ENCODE data around the gene AFDN.

The AFDN gene

GRCh38 chr6:168007592-168008338 is 181.1 kb downstream of the AFDN start:
- DNase-seq, result no peak

- DNase-seq, result no peak
These were observed 182.6 kb downstream of the AFDN start for GRCh38 chr6:168009331-168009730.

- no peak for DNase-seq
These were observed 184.6 kb downstream of the AFDN start for GRCh38 chr6:168011291-168011690.

DNA sequence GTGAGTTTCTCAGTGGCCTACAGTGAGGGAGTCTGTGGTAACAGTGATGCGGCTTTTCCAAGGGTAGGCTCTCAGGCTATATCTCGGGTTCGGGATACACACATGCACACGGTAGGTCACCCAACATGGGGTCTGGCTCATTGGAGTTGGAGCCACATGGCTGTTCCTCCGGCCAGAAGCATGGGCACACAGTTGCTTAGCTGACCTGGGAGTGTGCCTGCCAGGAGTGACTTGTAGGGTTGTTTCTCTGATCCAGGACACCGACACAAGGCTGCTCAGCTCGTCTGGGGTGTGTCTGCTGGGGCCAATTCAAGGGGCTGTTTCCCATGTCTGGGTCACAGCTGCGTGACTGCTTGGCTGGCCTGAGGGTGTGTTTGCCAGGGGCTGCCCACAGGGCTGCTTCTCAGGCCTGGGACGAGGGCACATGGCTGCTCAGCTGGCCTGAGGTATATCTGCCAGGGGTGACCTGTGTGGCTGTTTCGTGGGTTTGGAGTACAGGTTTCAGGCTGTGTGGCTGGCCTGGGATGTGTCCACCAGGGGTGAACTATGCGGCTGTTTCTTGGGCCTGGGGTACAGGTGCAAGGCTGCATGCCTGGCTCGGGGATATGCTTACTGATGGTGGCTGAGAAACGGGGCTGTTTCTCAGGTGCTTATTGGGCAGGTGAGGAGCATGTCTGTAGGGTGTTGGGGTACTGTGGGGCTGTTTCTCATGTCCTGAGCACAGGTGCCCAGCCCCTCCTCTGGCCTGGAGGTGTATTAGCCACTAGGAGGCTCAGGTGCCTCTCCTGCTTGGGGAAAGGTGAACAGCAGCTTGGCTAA is 185.9 kb downstream of the AFDN start:
- no peak for DNase-seq

GRCh38 chr6:168013250-168013915 is 186.7 kb downstream of the AFDN start:
- DNase-seq, result no peak

DNA sequence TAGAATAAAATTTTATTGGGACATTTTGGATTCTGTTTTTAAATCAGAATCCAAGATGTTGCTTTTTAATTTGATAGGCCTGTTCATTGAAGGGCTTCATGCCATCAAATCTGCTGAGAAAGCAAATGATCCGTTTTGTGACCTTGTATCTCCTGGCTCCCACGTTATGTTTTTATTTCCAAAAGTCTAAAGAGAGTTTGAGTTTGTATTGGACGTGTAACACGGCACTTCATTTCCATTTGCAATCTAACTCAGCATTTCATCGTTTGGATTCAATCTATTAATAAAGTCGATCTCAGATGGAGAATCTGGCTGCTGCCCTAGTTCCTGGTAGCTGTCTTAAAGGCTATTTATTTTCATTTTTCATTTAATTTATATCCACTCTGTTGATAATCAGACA is 187.7 kb downstream of the AFDN start:
- no peak for DNase-seq

GRCh38 chr6:168015009-168015408 is 188.3 kb downstream of the AFDN start:
- no peak for DNase-seq

- no peak for DNase-seq
These were observed 188.9 kb downstream of the AFDN start for GRCh38 chr6:168015482-168016175.

- no peak for DNase-seq
These were observed 189.5 kb downstream of the AFDN start for GRCh38 chr6:168016176-168016620.

- no peak for DNase-seq
These were observed 190.2 kb downstream of the AFDN start for GRCh38 chr6:168016721-168017525.

- no peak for DNase-seq
These were observed 190.9 kb downstream of the AFDN start for GRCh38 chr6:168017629-168018028.

- no peak for DNase-seq
These were observed 192.0 kb downstream of the AFDN start for GRCh38 chr6:168018664-168019063.

- no peak for DNase-seq
These were observed 193.5 kb downstream of the AFDN start for GRCh38 chr6:168020242-168020641.

DNA sequence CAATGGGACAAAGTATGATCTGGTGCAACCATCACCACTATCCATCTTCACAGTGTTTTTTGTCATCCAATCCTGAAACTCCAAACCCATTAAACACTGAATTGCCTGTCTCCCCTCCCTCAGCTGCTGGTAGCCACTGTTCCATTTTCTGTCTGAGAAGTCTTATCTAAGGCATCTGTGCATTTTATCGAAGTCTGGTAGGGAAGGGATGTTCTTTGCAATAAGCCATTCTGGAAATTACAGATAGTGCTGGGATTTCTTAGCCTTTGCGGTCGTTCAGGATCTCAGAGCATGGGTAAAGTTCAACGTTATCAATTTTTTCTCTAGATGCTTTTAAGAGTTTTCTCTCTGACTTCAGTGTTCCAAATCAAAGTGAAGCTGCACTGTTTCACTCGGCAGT is 194.9 kb downstream of the AFDN start:
- no peak for DNase-seq

All from stimulated activated CD4-positive, alpha-beta T cell treated with anti-CD3 and anti-CD28 coated beads, Interleukin-15, amount 100 ng/mL, for 24 hours (primary cell).